H1 (cell line): Measurements from ENCODE around the gene LYVE1. TPM values are rescaled to one million over a fixed set of nuclear protein-coding genes. Genes with fewer than 3 reads are reported as not detected.

Experiments used
- CTCF ChIA-PET: fragments of 300-600 bp; sonication (Branson Sonifier 250); formaldehyde crosslinking; loops from one replicate; lab custom pipeline; 2021; ENCODE audit not compliant: partially characterized antibody; lab: Charles Lee
- POLR2A ChIA-PET: fragments of 300-600 bp; sonication (Branson Sonifier 250); formaldehyde crosslinking; loops from one replicate; lab custom pipeline; 2021; ENCODE audit warnings: inconsistent platforms; ENCODE audit not compliant: partially characterized antibody; lab: Charles Lee
- DNase-seq, 2 experiments: peaks; one replicate each; pipeline versions ENCODE4 v3.0.0 to v3.0.0-alpha.2; 2010 to 2022; ENCODE audit warnings: low spot score in 2 of 2, low read depth in 1 of 2, mixed read lengths in 1 of 2
- FAIRE-seq: peaks from 2 replicates; lab custom pipeline; 2011; peaks lifted over from hg19 to GRCh38; lab: Jason Lieb, UNC
- H2AFZ ChIP-seq: 2 replicates; pipeline ENCODE4 v1.8.1; 2012; ENCODE audit warnings: low read length, inconsistent platforms
- H2AK5ac ChIP-seq: 2 replicates; pipeline ENCODE4 v1.6.1; 2013; ENCODE audit warnings: low read depth, low read length
- H2BK120ac ChIP-seq: replicated peaks from 2 replicates; pipeline ENCODE3; 2013; ENCODE audit warnings: low read depth, low read length, inconsistent platforms
- H2BK12ac ChIP-seq: 2 replicates; pipeline ENCODE4 v1.6.1; 2013; ENCODE audit warnings: low read depth, low read length
- H2BK15ac ChIP-seq: 2 replicates; pipeline ENCODE4 v1.6.1; 2013; ENCODE audit warnings: low read length
- H2BK20ac ChIP-seq: 2 replicates; pipeline ENCODE4 v1.6.1; 2013; ENCODE audit warnings: low read length
- H2BK5ac ChIP-seq: 2 replicates; pipeline ENCODE4 v1.6.1; 2013; ENCODE audit warnings: low read depth, low read length
- H3K14ac ChIP-seq: 2 replicates; pipeline ENCODE4 v1.6.1; 2013; ENCODE audit warnings: inconsistent platforms; ENCODE audit not compliant: insufficient read length
- H3K18ac ChIP-seq: 2 replicates; pipeline ENCODE4 v1.6.1; 2013; ENCODE audit warnings: low read length; ENCODE audit errors: extremely low read depth
- H3K23ac ChIP-seq: 2 replicates; pipeline ENCODE4 v1.6.1; 2013; ENCODE audit warnings: inconsistent platforms; ENCODE audit not compliant: insufficient read length
- H3K23me2 ChIP-seq: 2 replicates; pipeline ENCODE4 v1.6.1; 2013; ENCODE audit warnings: low read depth, low read length
- H3K27ac ChIP-seq: 2 replicates; pipeline ENCODE4 v1.6.1; 2011; ENCODE audit warnings: low read depth, low read length, inconsistent platforms
- H3K27me3 ChIP-seq, 4 experiments: replicated peaks in 1 of 4; 1 replicate in 1 of 4; 2 replicates in 3 of 4; pipeline versions ENCODE4 v1.6.1 to v1.8.1; 2011 to 2013; ENCODE audit warnings: low read length in 3 of 4, mild to moderate bottlenecking in 3 of 4, inconsistent platforms in 2 of 4, mixed read lengths in 2 of 4, moderate library complexity in 1 of 4; ENCODE audit not compliant: control insufficient read depth in 3 of 4, insufficient read depth in 3 of 4; ENCODE audit errors: extremely low read depth in 1 of 4
- H3K36me3 ChIP-seq, 4 experiments: 2 replicates each; pipeline versions ENCODE4 v1.6.1 to v1.8.1; 2011 to 2013; ENCODE audit warnings: mild to moderate bottlenecking in 4 of 4, low read length in 3 of 4, moderate library complexity in 2 of 4, control low read depth in 1 of 4, inconsistent platforms in 1 of 4; ENCODE audit not compliant: insufficient read depth in 4 of 4, control insufficient read depth in 2 of 4
- H3K4ac ChIP-seq: replicated peaks from 2 replicates; pipeline ENCODE3; 2013; ENCODE audit warnings: low read length, low read depth, mixed read lengths, inconsistent platforms; ENCODE audit not compliant: insufficient read length
- H3K4me1 ChIP-seq, 4 experiments: replicated peaks in 1 of 4; 1 replicate in 1 of 4; 2 replicates in 3 of 4; pipeline versions ENCODE4 v1.6.1 to v1.8.1; 2011 to 2013; ENCODE audit warnings: low read length in 3 of 4, inconsistent platforms in 2 of 4, mixed read lengths in 1 of 4; ENCODE audit not compliant: insufficient read depth in 4 of 4, control insufficient read depth in 3 of 4
- H3K4me2 ChIP-seq, 2 experiments: 2 replicates each; pipeline versions ENCODE4 v1.6.1 to v1.8.1; 2011 to 2013; ENCODE audit warnings: low read depth in 2 of 2, low read length in 2 of 2, control low read depth in 1 of 2, inconsistent platforms in 1 of 2, mild to moderate bottlenecking in 1 of 2; ENCODE audit not compliant: insufficient read depth in 1 of 2
- H3K4me3 ChIP-seq, 4 experiments: fragments of 200-600, 300-600 bp in 1 of 4; sonication (generic), shearing (Covaris generic), sonication (Bioruptor Twin) in 1 of 4; 2 replicates each; pipeline versions ENCODE4 v1.5.1 to v1.8.1; 2011 to 2016; ENCODE audit warnings: low read length in 4 of 4, low read depth in 3 of 4, control low read depth in 2 of 4, inconsistent platforms in 2 of 4, mild to moderate bottlenecking in 2 of 4, mixed read lengths in 1 of 4, moderate library complexity in 1 of 4; ENCODE audit not compliant: insufficient read depth in 2 of 4; ENCODE audit errors: extremely low read depth in 1 of 4
- H3K56ac ChIP-seq: replicated peaks from 2 replicates; pipeline ENCODE3; 2013; ENCODE audit warnings: low read depth, mild to moderate bottlenecking, mixed read lengths, low read length, inconsistent platforms; ENCODE audit not compliant: insufficient read length
- H3K79me1 ChIP-seq: 2 replicates; pipeline ENCODE4 v1.6.1; 2013; ENCODE audit warnings: low read depth, low read length, control low read depth
- H3K79me2 ChIP-seq, 2 experiments: 2 replicates each; pipeline versions ENCODE4 v1.6.1 to v1.8.1; 2012 to 2013; ENCODE audit warnings: low read length in 2 of 2, mild to moderate bottlenecking in 2 of 2, inconsistent platforms in 1 of 2; ENCODE audit not compliant: insufficient read depth in 2 of 2, control insufficient read depth in 1 of 2
- H3K9ac ChIP-seq, 4 experiments: replicated peaks in 1 of 4; 1 replicate in 1 of 4; 2 replicates in 3 of 4; pipeline versions ENCODE4 v1.6.1 to v1.8.1; 2011 to 2013; ENCODE audit warnings: low read depth in 3 of 4, low read length in 3 of 4, control low read depth in 2 of 4, mild to moderate bottlenecking in 2 of 4, moderate library complexity in 2 of 4, inconsistent platforms in 1 of 4; ENCODE audit errors: extremely low read depth in 1 of 4
- H3K9me3 ChIP-seq, 2 experiments: 2 replicates each; pipeline versions ENCODE4 v1.6.1 to v1.8.1; 2012 to 2013; ENCODE audit warnings: mild to moderate bottlenecking in 2 of 2, moderate library complexity in 2 of 2, control low read depth in 1 of 2, inconsistent platforms in 1 of 2, low read depth in 1 of 2, low read length in 1 of 2, mixed read lengths in 1 of 2; ENCODE audit not compliant: insufficient read depth in 2 of 2
- H4K20me1 ChIP-seq, 2 experiments: replicated peaks in 1 of 2; 2 replicates each; pipeline versions ENCODE3 to v1.8.1; 2011 to 2013; ENCODE audit warnings: inconsistent platforms in 2 of 2, low read length in 2 of 2, mild to moderate bottlenecking in 1 of 2; ENCODE audit not compliant: insufficient read depth in 2 of 2, control insufficient read depth in 1 of 2
- H4K5ac ChIP-seq: 2 replicates; pipeline ENCODE4 v1.6.1; 2013; ENCODE audit warnings: low read length, low read depth, mixed read lengths, inconsistent platforms; ENCODE audit not compliant: insufficient read length
- H4K8ac ChIP-seq: 2 replicates; pipeline ENCODE4 v1.8.0; 2013; ENCODE audit warnings: mild to moderate bottlenecking, moderate library complexity, low read length, inconsistent platforms; ENCODE audit not compliant: insufficient read depth; ENCODE audit errors: extremely low read depth
- H4K91ac ChIP-seq: replicated peaks from 2 replicates; pipeline ENCODE3; 2013; ENCODE audit warnings: low read length, mixed read lengths, inconsistent platforms; ENCODE audit not compliant: insufficient read length
- CTCF ChIP-seq, 3 experiments: IDR thresholded peaks; 1 replicate in 2 of 3; 2 replicates in 1 of 3; pipeline versions ENCODE4 v1.5.1 to v1.6.1; 2011; ENCODE audit warnings: low read length in 3 of 3, mild to moderate bottlenecking in 3 of 3, inconsistent platforms in 2 of 3, low read depth in 1 of 3, moderate library complexity in 1 of 3; ENCODE audit not compliant: insufficient read depth in 1 of 3; ENCODE audit errors: control extremely low read depth in 1 of 3
- E2F6 ChIP-seq: IDR thresholded peaks from 2 replicates; pipeline ENCODE4 v1.6.1; 2012; ENCODE audit warnings: inconsistent platforms
- FOSL1 ChIP-seq: IDR thresholded peaks from 2 replicates; pipeline ENCODE4 v1.6.1; 2011; ENCODE audit warnings: mild to moderate bottlenecking, low read depth, low read length, moderate library complexity; ENCODE audit not compliant: insufficient read depth
- HDAC2 ChIP-seq, 2 experiments: fragments of 300-600 bp in 1 of 2; sonication (generic) in 1 of 2; IDR thresholded peaks; 2 replicates each; pipeline ENCODE4 v1.6.1; 2011 to 2012; ENCODE audit warnings: low read depth in 2 of 2, low read length in 2 of 2, mild to moderate bottlenecking in 2 of 2, moderate library complexity in 2 of 2, borderline replicate concordance in 1 of 2, inconsistent platforms in 1 of 2
- SAP30 ChIP-seq: fragments of 300-600 bp; sonication (generic); IDR thresholded peaks from 2 replicates; pipeline ENCODE4 v1.7.1; 2012; ENCODE audit warnings: low read length, moderate library complexity, mild to moderate bottlenecking, inconsistent platforms; ENCODE audit not compliant: insufficient read depth, insufficient replicate concordance
- SIX5 ChIP-seq: IDR thresholded peaks from 2 replicates; pipeline ENCODE4 v1.6.1; 2011; ENCODE audit warnings: mild to moderate bottlenecking, low read depth, low read length
- SP4 ChIP-seq: IDR thresholded peaks from 2 replicates; pipeline ENCODE4 v1.6.1; 2012; ENCODE audit warnings: low read length, inconsistent platforms
- USF2 ChIP-seq: IDR thresholded peaks from 2 replicates; pipeline ENCODE4 v1.6.1; 2011; ENCODE audit warnings: low read length, improper control_type of control experiment
- WGBS, 2 experiments: shearing (Covaris generic) in 1 of 2; methylation state at CpG; one replicate each; pipeline versions ENCODE4 v1.1.6 to v1.1.7; 2013 to 2015; ENCODE audit warnings: low lambda C conversion rate in 2 of 2, mixed read lengths in 2 of 2, inconsistent platforms in 1 of 2, low coverage in 1 of 2, missing lambda C conversion rate in 1 of 2; ENCODE audit not compliant: insufficient replicate concordance in 2 of 2, insufficient coverage in 1 of 2, insufficient read length in 1 of 2; ENCODE audit errors: extremely low coverage in 1 of 2, missing lambda C conversion rate in 1 of 2; 5-methylcytosine and 5-hydroxymethylcytosine counted together
- polyA plus RNA-seq, 7 experiments: library from polyadenylated mRNA; depleted of rRNA in 3 of 7; stranded (reverse) in 5 of 7; unstranded in 2 of 7; fragments of >200 nt in 5 of 7; fragments of 200-250 nt in 2 of 7; gene quantifications; 1 replicate in 5 of 7; 2 replicates in 1 of 7; 4 replicates in 1 of 7; pipeline versions ENCODE4 v1.2.1 to v1.2.3, GENCODE V29; 2011 to 2013; ENCODE audit warnings: missing spikeins in 2 of 7, mixed read lengths in 2 of 7
- total RNA-seq: library from RNA; stranded (reverse); fragmentation: NEBNext Ultra II Directional; extraction: Animal tissue kit (Norgen Biotek cat#: 25700); gene quantifications from 2 replicates; pipeline ENCODE4 v1.2.1, GENCODE V29; 2021

Gene LYVE1
- total and polyA plus RNA-seq, 2 of the 8 experiments (the other 6 are each of a cell fraction or from before 2014, with no cell fraction given): 0.09 TPM; not detected in 1

GRCh38 chr11:10540546-10540914 lies 27.9 kb downstream of the LYVE1 start:
- Histone ChIP-seq H2BK120ac (no peak overlapping the region), H3K56ac (no peak overlapping the region), H2BK15ac (no peak overlapping the region), H2BK5ac (peak overlapping the region; percentile 61), H3K79me1 (no peaks in the 10 kb centered on the region; the same call in 1 of the 2 replicates), H3K27ac (peak overlapping the region; percentile 63; the same call in 1 of the 2 replicates), H4K20me1 (no peaks in the 10 kb centered on the region), H3K23me2 (peaks cover 4% of the 10 kb centered on the region; the same call in 1 of the 2 replicates), H3K4me3 (peak overlapping the region; percentile 73 to 93 (median 87)), H4K5ac (no peak overlapping the region), H3K14ac (no peak overlapping the region), H3K4ac (no peak overlapping the region), H3K79me2 (no peaks in the 10 kb centered on the region), H3K4me1 (peaks cover 0 to 6% (median 0%) of the 10 kb centered on the region in 4 experiments; a peak in 2 of 7 replicates), H4K8ac (peak overlapping the region; percentile 98; the same call in 1 of the 2 replicates), H3K9me3 (no peaks in the 10 kb centered on the region), H3K9ac (peak overlapping the region; percentile 67 to 79 (median 72)), H2BK12ac (no peak overlapping the region), H3K4me2 (peak overlapping the region; percentile 85 to 94), H2BK20ac (no peak overlapping the region), H3K23ac (no peak overlapping the region), H4K91ac (no peak overlapping the region), H3K27me3 (no peaks in the 10 kb centered on the region), H3K36me3 (no peaks in the 10 kb centered on the region), H2AFZ (no peak overlapping the region), H2AK5ac (no peak overlapping the region), H3K18ac (no peak overlapping the region)
- CTCF ChIA-PET: interaction anchor here (0.6 to 3.2 kb wide), 45 partner anchors 9 to 234 kb away, joined by 3 to 26 read pairs (median 4); partner anchors contain the start of gene AMPD3
- WGBS, 2 experiments: 2% methylated on average over 24 of the region's 25 CpGs; no CpG with 5 or more reads in 1 of the 2 experiments
- POLR2A ChIA-PET: interaction anchor here (0.8 to 1.6 kb wide), 13 partner anchors 11 to 976 kb away, joined by 3 to 7 read pairs (median 4); partner anchors contain the start of genes ADM and AMPD3
- no peak for DNase-seq
- no peak for FAIRE-seq
- TF ChIP-seq USF2 (no peak), FOSL1 (no peak), SP4 (no peak), HDAC2 (IDR thresholded peaks at IDR 0.05; ENCODE audit: borderline replicate concordance in 1 of 2, low read depth in 2 of 2, low read length in 2 of 2) (no peak), SIX5 (no peak), E2F6 (no peak), SAP30 (no peak), CTCF (IDR thresholded peaks at IDR 0.05; ENCODE audit: control extremely low read depth in 1 of 3, insufficient read depth in 1 of 3, low read depth in 1 of 3, low read length in 3 of 3) (peak in 1 of 3 experiments; percentile 15; a peak in 1 of 4 replicates)
